Stimulated activated naive CD4-positive, alpha-beta T cell (primary cell): ENCODE data around the gene C22orf23.

Experiments
- DNase-seq, 6 experiments: peaks; one replicate each; lab custom pipeline; 2025; lab: John Stamatoyannopoulos, UW

C22orf23 gene

DNA sequence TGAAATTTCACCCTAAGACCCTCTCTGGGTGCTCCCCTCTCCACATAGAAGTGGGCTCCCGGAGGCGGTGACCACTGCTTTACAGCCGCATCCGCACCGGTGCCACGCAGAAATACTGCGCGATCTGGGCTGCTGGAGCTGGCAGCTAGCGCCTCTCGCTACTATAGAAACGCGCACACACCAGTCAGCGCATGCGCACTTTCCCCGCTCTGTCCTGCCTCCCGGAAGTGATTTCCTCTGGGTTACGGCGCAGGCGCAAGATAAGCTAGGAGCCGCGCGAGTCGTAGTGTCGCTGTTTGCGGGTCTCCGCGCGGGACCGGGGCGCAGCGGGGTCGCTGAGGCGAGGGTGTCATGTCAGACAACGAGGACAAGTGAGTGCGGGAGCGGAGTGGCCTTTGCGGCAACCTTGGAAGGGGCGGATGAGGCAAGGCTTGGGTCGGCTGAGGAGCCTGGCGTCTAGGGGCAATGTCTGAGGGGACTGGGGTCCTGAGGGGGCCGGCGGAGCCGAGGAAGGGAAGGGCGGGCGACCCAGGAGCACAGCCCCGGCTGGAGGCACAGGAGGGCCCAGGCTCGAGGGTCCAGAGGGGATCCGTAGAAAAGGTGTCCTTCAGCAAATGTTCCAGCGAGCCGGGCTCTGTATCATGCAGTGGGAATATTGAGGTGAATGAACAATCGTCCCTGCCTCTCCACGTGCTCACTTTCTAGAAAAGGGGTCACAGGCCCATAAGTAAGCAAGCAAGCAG, at the start of gene C22orf23, which contains the start of gene POLR2F:
TSS of gene C22orf23 (minus strand) at position 165 of the 743 bp plus-strand sequence. CDS start 452 bp downstream, outside the sequence.
TSS of gene POLR2F (plus strand) at position 263 of the 743 bp plus-strand sequence. CDS start at position 352, 89 bp downstream.
- peak; percentile 87 to 97 (median 95) for DNase-seq

DNA sequence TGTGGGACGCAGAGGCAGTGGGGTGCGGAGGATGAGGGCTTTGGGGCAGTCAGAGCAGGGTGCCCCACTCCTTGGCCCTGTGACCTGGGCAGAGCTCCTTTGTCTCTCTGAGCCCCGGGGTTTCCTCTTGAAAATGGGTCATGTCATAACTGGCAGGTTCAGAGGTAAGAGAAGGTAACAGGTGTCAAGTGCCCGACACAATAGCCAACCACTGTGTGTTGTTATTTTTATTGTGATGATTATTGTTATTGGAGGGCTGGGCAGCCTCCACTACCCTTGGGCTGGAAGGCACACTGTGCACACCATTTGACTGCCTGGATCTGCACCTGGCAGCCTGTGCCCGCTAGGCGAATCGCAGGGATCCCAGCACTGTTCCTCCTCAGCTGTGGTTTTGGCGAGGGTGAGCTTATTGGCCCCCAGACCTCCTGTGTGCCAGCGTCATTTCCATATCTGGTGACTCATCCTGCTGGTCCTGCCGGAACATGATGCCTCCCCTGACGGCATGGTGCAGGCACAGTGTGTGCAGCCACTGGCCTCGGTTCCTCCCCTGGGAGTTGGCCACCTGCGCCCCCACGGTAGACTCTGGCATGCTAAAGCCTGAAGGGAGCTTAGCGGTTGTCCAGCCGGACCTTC, 46.4 kb upstream of the C22orf23 start:
- no peak for DNase-seq

DNA sequence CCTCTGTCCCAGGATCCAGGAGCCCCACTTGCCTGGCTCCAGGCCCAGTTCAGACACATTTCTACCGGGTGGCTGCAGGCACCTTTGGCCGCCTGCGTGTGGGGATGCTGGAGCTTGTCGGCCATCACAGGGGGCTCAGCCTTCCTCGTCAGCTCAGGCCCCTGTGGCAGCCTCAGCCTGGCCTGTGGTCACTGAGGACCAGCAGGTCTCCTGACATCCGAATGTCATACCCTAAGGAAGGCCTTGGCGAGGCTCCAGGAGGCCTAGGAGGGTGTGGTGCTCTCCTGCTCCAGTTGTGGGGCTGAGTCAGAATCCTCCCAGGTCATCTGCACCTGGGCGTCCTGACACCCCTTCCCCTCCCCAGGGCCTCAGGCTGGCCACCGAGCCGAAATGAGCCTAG, 45.8 kb upstream of the C22orf23 start:
- DNase-seq = no peak

DNA sequence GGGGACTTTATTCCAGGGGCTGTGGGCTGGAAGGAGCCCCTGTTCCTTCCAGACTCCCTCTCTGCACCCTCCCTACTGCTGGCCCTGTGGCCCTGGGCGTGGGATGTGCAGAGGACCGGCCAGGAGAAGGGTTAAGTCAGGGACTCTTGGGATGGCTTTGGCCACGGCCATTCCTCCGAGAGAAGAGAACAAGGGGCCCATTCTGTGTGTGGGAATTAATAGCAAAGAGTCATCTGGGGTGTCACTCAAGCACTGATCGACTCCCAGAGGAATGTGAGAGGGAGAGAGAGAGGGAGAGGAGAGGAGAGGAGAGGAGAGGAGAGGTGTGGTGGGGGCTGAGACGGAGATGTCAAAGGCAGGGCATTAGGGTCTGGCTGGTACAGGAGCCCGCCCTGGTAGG, 45.1 kb upstream of the C22orf23 start:
- no peak for DNase-seq

DNA sequence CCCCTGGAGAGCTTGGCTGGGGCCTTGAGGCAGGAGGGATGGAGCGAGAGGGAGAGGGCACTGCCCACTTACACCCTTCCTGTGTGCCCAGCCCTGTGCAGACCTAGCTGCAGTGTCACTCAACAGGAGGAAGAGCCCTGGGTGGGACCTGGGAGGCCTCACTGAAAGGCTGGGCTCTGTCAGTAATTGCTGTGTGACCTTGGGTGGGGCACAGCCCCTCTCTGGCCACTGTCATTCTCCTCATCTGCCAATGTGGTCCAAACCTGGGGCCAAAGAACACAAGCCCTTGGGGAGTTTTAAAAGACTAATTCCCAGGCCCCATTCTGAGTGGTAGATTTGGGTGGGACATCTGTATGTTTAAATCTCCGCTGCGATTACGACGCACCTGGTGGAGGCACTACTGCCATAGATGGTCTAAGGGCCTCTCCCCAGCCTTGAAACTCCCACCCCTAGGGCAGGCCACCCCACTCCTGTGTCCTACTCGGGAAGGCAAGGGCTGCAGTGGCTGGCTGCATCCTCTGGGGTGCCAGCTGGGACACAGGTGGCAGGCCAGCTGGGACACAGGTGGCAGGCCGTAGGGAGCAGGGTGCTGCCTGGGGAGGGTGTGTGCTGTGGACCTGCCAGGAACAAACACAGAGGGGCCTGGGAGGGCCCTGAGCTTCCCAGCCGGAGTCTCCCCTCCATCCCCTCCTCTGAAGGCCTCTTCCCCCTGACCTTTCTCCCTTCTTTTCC, 43.3 kb upstream of the C22orf23 start:
- no peak for DNase-seq

DNA sequence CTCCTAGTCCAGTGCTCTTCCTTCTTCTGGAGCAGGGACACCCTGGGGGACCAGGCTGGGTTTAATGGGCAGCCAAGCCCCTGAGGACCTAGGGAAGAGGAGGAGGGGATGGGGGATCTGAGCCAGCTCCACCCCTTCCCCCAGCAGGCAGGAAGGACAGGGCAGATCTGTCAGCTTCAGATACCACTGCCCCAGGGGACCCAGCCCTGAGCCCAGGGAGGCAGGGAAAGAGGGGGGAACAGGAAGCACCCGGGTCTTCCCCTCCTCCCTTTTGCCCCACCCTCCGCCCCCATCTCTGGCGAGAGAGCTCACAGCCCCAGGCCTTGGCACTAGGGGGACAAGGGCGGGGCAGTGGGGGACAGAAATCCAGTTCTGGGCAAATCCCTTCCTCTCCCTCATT, 42.7 kb upstream of the C22orf23 start:
- no peak for DNase-seq

DNA sequence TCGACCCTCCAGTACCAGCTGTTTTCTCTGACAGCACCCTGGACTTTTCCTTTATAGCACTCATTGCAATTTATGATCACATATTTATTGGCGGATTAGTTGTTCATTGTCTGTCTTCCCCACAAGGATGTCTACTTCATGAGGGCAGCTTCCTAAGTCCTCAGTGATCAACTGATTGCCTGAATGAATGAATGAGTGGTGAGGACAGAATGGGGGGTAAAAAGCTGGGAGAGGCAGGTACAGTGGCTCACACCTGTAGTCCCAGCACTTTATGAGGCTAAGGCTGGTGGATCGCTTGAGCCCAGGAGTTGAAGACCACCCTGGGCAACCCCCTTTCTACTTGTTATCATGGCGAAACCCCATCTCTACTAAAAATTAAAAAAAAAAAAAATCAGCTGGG, 42.1 kb upstream of the C22orf23 start:
- no peak for DNase-seq

DNA sequence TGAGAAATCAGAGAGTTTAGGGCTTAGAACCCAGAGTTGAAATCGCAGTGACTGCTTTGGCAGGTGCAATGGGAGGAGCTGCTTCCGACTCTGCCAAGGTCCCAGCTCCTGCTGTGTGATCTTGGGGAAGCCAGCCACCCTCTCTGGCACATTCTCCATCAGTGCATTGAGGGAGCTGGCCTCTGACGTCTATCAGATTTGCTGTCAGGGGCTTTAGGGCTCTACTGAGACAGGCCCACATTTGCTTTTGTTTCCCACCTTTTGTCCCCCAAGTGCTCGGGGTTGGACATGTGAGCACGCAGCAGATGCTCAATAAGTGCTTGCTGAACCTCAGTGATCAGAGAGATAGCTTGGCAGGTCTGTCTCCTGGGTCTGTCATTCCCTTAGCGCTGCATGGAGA, 41.6 kb upstream of the C22orf23 start:
- DNase-seq = no peak

DNA sequence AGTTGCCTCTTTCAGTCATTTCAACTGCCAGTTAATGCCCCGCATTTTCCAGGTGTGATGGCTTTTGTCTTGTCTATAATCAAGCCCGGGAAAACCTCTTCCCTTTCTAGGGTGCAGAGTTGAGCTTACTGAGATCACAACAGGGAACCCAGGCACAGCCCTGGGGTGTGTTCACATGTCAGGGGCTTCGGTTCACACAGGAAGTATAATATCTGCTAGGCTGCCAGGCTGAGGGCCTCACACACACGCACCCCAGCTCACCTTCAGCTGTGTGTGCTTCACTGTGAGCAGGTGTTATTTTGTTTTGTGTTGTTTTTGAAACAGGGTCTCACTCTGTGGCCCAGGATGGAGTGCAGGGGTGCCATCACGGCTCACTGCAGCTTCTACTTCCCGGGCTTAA, 40.6 kb upstream of the C22orf23 start:
- DNase-seq = no peak

DNA sequence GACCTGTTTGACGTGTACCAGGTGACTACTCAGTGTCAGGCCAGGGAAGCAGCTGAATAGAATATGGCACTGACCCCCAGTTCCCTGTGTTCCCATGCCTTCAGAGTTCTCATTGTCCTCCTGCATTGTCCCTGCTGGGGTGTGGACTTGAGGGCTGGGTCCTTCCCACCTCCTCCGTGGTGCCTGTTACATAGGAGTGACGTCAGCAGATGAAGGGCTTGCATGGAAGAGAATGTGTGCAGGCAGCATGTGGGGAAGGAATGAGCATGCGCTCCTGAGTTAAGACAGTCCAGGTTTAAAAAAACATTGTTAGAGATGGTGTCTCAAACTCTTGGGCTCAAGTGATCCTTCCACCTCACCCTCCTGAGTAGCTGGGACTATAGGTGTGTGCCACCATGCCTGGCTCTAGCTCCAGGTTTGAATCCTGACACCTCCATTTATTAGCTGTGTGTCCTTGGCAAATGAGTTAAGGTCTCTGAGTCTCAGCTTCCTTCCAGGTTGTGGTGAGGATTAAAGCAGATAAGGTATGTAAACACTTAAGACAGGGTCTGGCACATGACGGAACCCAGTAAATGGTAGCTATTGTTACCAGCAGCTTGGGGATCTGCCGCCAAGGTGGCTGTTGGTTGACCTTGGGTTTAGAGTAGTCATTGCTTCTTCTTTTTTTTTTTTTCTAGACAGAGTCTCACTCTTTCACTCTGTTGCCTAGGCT, 38.5 kb upstream of the C22orf23 start:
- no peak for DNase-seq

DNA sequence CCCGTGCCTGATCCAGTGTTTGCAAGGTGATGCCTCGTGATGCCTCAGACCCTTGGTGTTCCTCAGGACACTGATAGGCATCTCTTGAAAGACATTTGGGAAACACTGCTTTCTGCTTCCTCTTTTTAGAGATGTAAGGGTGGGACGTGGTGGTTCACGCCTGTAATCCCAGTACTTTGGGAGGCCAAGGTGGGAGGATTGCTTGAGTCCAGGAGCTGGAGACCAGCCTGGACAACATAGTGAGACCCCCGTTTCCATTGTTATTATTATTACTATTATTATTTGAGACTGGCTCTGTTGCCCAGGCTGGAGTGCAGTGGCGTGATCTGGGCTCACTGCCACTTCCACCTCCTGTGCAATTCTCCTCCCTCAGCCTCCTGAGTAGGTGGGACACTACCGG, 37.5 kb upstream of the C22orf23 start:
- DNase-seq = no peak

DNA sequence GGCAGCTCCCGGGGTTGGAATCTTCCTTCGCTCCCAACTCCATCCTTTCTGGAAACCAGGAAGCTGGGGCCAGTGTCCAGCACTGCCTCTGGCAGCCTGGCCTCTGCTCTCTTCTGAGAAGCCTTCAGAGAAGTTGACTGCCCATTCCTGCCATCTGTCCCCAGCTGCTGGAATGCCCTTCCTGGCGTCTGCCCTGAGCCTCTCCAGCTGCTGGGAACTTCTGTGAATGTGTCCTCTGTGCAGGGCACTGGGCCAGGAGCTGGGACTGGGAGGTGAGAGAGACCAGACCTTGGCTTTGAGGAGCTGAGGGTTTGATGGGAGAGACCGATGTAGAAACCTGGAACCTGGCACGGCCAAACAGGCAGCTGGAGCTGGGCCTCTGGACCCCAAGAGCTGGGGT, 36.9 kb upstream of the C22orf23 start:
- no peak for DNase-seq

DNA sequence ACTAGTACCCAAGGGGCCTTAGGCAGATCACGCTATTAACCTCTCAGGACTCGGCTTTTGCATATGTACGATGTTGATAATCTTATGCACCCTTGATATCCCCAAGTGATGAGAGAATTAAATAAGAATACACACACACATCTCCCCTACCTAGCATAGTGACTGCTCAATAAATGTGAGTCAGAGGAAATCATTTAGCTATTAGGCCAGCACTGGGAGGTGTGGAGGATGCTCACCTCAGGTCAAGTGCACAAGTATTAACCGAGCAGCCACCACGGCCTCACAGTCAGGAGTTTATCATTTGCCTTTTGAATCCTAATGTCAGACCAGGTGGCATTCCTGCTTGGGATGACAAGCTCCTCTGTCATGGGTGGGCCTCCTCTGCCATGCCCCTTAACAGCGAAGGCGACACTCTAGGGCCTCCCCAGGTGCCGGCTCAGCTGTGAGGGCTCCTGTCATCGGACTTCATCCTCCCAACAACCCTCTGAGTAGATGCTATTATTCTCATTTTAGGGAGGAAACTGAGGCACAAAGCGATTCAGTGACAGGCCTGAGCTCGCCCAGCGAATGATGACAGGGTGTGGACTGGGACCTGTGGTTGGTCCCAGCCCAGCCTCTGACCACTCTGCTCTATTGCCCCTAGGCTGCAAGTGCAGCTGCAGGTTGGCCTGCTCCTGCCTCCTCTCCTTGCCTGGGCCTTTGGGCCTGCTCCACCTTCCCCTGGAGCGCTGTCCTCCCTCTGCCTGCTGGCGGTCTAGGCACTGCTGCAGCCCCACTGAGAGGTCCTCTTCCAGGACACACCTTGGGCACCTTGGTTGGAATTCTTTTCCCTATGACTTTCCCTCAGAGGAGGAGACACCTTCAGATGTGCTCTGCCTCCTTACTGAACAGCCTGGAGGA, 36.0 kb upstream of the C22orf23 start:
- no peak for DNase-seq

DNA sequence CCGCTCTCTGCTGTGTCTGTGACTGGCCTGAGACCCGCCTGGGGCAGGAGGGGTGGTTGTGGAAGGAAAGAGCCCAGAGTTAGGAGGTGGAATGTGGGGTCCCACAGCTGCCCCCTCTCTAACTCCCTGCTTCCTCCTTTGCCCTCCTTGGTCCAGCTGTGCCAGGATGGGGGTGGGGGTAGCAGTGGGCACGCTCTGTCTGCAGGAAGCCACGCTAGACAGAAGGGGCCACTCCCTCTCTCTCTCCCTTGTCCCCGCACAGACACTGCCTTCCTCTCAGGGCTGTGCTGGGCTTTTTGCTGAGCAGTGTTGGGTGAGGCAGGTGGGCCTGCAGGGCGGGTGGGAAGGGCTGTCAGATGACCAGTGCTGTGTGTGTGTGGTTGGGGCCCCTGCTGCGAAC, 33.0 kb upstream of the C22orf23 start:
- no peak for DNase-seq

DNA sequence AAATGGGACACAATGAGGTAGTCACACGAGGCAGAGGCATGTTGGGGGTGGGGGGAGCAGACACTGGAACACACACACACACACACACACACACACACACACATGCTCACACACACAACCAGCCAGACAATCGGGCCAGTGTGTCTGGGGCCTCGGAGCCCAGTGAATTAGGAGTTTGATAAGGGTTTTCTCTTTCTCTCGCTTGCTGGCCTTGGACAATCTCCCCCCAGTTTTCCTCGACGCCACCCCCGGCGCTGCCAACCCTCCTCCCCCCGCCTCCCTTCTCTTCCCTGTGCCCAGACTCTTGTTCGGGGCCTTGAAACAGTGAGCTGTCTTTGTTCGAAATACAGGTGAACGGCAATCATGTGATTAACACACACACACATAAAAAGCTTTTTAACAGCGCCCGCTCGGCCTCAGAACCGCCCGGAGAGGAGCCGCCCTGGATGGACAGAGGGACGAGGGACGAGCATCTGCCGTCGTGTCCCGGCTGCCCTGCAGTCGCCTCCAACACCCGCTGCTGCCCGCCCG, 32.4 kb upstream of the C22orf23 start:
- no peak for DNase-seq

DNA sequence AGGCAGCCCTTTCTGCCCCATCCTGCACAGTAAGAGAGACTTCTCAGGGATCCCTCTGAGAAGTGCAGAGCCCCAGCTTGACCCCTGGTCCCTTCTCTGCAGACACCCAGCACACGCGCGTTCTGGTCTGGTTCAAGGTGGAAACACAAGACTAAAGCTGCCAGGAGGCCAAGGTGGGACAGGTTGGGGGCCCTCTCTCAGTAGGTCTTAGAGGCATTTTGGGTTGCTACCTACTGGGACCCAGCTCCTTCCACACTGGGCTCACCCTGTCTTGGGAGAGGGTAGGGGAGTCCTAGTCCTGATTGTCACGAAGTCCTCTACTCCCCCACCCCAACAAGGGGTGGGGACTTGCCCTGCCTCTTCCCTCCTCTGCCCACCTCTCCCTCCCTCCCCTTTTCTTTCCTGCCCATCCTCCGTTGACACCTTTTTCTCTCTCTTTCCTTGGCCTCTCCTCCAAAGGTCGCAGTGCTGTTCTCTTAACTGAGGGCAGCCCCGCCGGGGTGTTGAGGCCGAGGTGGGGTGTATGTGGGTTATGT, 31.7 kb upstream of the C22orf23 start:
- no peak for DNase-seq

DNA sequence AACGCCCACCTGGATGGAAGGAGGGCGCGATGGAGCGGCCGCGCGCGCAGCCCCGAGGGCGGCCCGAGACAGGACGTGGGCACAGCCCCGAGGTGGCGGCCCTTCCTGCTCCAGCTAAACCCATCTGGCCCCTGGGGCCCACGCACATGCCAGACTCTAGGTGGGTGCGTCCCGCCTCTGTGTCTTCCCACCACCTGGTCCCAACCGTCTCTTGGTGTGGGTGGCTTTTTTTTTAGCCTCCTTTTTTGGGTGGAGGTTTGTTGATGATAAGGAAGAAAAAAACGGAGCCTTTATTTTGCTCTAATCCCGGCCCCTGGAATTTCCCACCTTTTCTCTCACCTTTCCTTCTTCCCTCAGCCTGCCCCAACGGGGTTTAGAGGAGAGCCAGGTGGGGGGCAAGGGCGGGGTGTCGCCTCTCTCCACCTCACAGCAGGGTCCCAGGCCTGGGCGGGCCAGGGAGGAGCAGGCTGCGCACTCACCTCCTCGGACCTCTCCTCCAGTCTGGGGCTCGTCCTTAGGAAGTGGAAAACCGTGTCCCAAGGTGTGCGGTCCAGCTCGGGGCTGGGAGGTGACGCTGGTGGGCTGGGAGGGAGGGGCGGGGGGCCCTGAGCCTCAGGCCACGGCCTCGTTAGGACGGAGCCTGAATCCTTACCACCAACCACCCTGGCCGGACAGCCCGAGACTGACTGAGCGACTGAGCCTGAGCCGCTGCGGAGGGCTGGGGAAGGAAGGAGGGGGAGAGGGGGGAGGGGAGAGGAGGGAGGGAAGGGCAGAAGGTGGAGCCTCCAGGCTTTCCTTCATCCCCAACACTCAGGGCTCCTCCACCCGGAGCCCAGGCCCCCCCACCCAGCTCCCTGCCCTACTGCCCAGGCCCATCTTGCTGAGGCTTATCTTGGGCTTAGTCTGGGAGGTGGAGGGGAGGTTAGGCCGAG, 30.7 kb upstream of the C22orf23 start, which contains the start of gene SOX10:
TSS of gene SOX10 (minus strand) at position 696 of the 932 bp plus-strand sequence. CDS start 771 bp downstream, outside the sequence.
- DNase-seq = no peak

DNA sequence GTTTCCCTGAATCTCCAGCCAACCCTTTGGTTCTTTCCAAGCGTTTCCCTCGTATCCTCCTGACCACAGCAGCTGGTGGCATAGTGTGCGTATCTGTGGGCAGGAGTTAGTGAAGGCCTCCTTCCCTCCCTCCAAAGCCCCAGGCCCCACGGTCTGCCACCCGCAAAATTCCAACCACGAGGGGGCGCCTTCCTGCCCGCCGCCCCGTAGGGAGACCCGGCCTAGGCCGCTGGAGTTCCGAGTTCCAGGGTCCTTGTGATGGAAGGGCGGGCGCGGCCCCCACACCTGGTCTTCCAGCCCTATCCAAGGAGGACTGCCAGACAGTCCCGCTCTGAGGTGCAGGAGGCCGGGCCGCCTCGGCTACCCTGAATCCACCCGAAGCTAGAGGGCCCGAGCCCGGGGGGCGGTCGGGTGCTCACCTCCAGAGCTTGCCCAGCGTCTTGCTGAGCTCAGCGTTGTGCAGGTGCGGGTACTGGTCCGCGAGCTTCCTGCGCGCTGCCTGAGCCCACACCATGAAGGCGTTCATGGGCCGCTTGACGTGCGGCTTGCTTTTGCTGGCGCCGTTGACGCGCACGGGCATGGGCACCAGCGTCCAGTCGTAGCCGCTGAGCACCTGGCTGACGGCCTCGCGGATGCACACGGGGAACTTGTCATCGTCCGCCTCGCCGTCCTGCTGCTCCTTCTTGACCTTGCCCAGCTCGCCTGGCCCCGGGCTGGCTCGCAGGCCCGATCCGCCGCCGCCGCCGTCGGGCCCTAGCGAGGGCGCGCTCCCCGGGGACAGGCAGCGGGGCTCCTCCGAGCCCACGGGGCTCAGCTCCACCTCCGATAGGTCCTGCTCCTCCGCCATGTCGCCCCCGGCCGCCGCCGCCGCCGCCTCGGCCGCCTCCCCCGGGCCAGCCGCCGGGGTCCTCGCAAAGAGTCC, 29.8 kb upstream of the C22orf23 start:
- no peak for DNase-seq
